Keratinocyte (primary cell): ENCODE data around the gene OPTN. TPM values are rescaled to one million over a fixed set of nuclear protein-coding genes. Genes with fewer than 3 reads are reported as not detected.

Source experiments
- DNase-seq: peaks from one replicate; pipeline ENCODE4 v3.0.0-alpha.2; 2011; ENCODE audit warnings: low read depth, missing footprints, low spot score
- FAIRE-seq: peaks from 2 replicates; lab custom pipeline; 2011; peaks lifted over from hg19 to GRCh38; lab: Jason Lieb, UNC
- H2AFZ ChIP-seq: 2 replicates; pipeline ENCODE4 v1.6.0; 2012; ENCODE audit warnings: low read length, control low read depth, inconsistent platforms; ENCODE audit not compliant: control insufficient read depth
- H3K27ac ChIP-seq: 2 replicates; pipeline ENCODE4 v1.5.1; 2011; ENCODE audit warnings: low read length; ENCODE audit not compliant: control insufficient read depth, insufficient read depth
- H3K27me3 ChIP-seq: 3 replicates; pipeline ENCODE4 v1.6.0; 2011; ENCODE audit warnings: low read length; ENCODE audit not compliant: control insufficient read depth, insufficient read depth; ENCODE audit errors: extremely low read depth
- H3K36me3 ChIP-seq, 2 experiments: 2 replicates in 1 of 2; 3 replicates in 1 of 2; pipeline ENCODE4 v1.5.1; 2011; ENCODE audit warnings: low read length in 2 of 2, mild to moderate bottlenecking in 1 of 2; ENCODE audit not compliant: control insufficient read depth in 2 of 2, insufficient read depth in 2 of 2; ENCODE audit errors: extremely low read depth in 1 of 2
- H3K4me1 ChIP-seq: 3 replicates; pipeline ENCODE4 v1.5.1; 2011; ENCODE audit warnings: low read length; ENCODE audit not compliant: control insufficient read depth, insufficient read depth; ENCODE audit errors: extremely low read depth
- H3K4me2 ChIP-seq: 3 replicates; pipeline ENCODE4 v1.6.0; 2011; ENCODE audit warnings: low read depth, low read length; ENCODE audit not compliant: control insufficient read depth, insufficient read depth; ENCODE audit errors: extremely low read depth
- H3K4me3 ChIP-seq, 3 experiments: fragments of 200-600 bp in 1 of 3; sonication (generic) in 1 of 3; 2 replicates in 2 of 3; 3 replicates in 1 of 3; pipeline ENCODE4 v1.5.1; 2011 to 2016; ENCODE audit warnings: low read length in 3 of 3, mild to moderate bottlenecking in 3 of 3, control low read depth in 2 of 3, inconsistent platforms in 1 of 3, low read depth in 1 of 3, mixed read lengths in 1 of 3, mixed run types in 1 of 3, moderate library complexity in 1 of 3; ENCODE audit not compliant: control insufficient read depth in 2 of 3, insufficient read depth in 2 of 3; ENCODE audit errors: extremely low read depth in 1 of 3
- H3K79me2 ChIP-seq: 2 replicates; pipeline ENCODE4 v1.6.0; 2012; ENCODE audit warnings: low read length; ENCODE audit not compliant: control insufficient read depth, insufficient read depth
- H3K9ac ChIP-seq: 3 replicates; pipeline ENCODE4 v1.6.0; 2011; ENCODE audit warnings: low read length; ENCODE audit not compliant: control insufficient read depth, insufficient read depth; ENCODE audit errors: extremely low read depth
- H3K9me1 ChIP-seq: 3 replicates; pipeline ENCODE4 v1.6.0; 2011; ENCODE audit warnings: low read length; ENCODE audit not compliant: control insufficient read depth, insufficient read depth; ENCODE audit errors: extremely low read depth
- H3K9me3 ChIP-seq: 2 replicates; pipeline ENCODE4 v1.5.1; 2012; ENCODE audit warnings: low read depth, low read length; ENCODE audit not compliant: control insufficient read depth
- H4K20me1 ChIP-seq: 3 replicates; pipeline ENCODE4 v1.6.0; 2011; ENCODE audit warnings: low read length; ENCODE audit not compliant: control insufficient read depth, insufficient read depth; ENCODE audit errors: extremely low read depth
- CTCF ChIP-seq, 3 experiments: IDR thresholded peaks in 1 of 3; conservative IDR thresholded peaks in 1 of 3; optimal IDR thresholded peaks in 1 of 3; 2 replicates in 2 of 3; 3 replicates in 1 of 3; pipeline versions ENCODE3 to v1.5.1; 2011; ENCODE audit warnings: low read length in 3 of 3, mild to moderate bottlenecking in 3 of 3, moderate library complexity in 2 of 3, control low read depth in 1 of 3, inconsistent platforms in 1 of 3; ENCODE audit not compliant: insufficient read depth in 2 of 3; ENCODE audit errors: extremely low read depth in 1 of 3
- EZH2 ChIP-seq: IDR thresholded peaks from one replicate; pipeline ENCODE4 v1.6.1; 2012; ENCODE audit warnings: inconsistent platforms, mild to moderate bottlenecking, low read length, moderate library complexity
- dilution Hi-C: fragments of 300-500 bp; cut with MboI; formaldehyde crosslinking; loops from one replicate; pipeline ENCODE4 v1.7.0; 2020; ENCODE audit warnings: low sequenced_read_pairs; ENCODE audit not compliant: extremely low pct_ligation_motif_present
- polyA plus RNA-seq, 5 experiments: library from polyadenylated mRNA; depleted of rRNA in 3 of 5; stranded (reverse) in 3 of 5; stranded (forward) in 1 of 5; unstranded in 1 of 5; fragments of >200 nt; gene quantifications; 1 replicate in 1 of 5; 2 replicates in 3 of 5; 3 replicates in 1 of 5; pipeline versions ENCODE4 v1.2.1 to v1.2.3, GENCODE V29; 2011 to 2012; ENCODE audit warnings: missing spikeins in 2 of 5, low read depth in 1 of 5, low replicate concordance in 1 of 5

OPTN gene
- polyA plus RNA-seq, 1 donor (not counting 4 experiments of a cell fraction or from before 2014, with no cell fraction given) = 71.9 TPM

- H3K4me3 ChIP-seq = no peak overlapping the region
- H3K4me2 ChIP-seq = no peak overlapping the region
- H3K9me1 ChIP-seq = peaks cover 2% of the 10 kb centered on the region
- peaks cover 0 to 7% of the 10 kb centered on the region in 2 experiments for H3K36me3 ChIP-seq
- peaks cover 6% of the 10 kb centered on the region for H3K79me2 ChIP-seq
- no peak overlapping the region for H2AFZ ChIP-seq
- no peak overlapping the region for H3K27ac ChIP-seq
- no peaks in the 10 kb centered on the region for H3K4me1 ChIP-seq
- no peak for FAIRE-seq
- H4K20me1 ChIP-seq = no peaks in the 10 kb centered on the region
- no peak overlapping the region for H3K9ac ChIP-seq
- no peaks in the 10 kb centered on the region for H3K9me3 ChIP-seq
- dilution Hi-C loops = no loop called here
- TF ChIP-seq EZH2 = no peak
- no peak for TF ChIP-seq CTCF (optimal IDR thresholded peaks at IDR 0.05 in 1 of 3, IDR thresholded peaks at IDR 0.05 in 1 of 3, conservative IDR thresholded peaks at IDR 0.05 in 1 of 3; ENCODE audit: extremely low read depth in 1 of 3, insufficient read depth in 2 of 3, low read length in 3 of 3)
- no peak for DNase-seq
- H3K27me3 ChIP-seq = no peaks in the 10 kb centered on the region
Measured at GRCh38 chr10:13168781-13169180, 68.8 kb downstream of the OPTN start.

GRCh38 chr10:13173616-13174015 lies 73.7 kb downstream of the OPTN start:
- H3K4me3 ChIP-seq = no peak overlapping the region
- no peak overlapping the region for H2AFZ ChIP-seq
- no peaks in the 10 kb centered on the region for H3K79me2 ChIP-seq
- H3K9me1 ChIP-seq = peaks cover 2% of the 10 kb centered on the region
- dilution Hi-C loops = no loop called here
- no peaks in the 10 kb centered on the region for H3K4me1 ChIP-seq
- no peaks in the 10 kb centered on the region for H3K9me3 ChIP-seq
- no peak overlapping the region for H3K9ac ChIP-seq
- no peak overlapping the region for H3K27ac ChIP-seq
- H4K20me1 ChIP-seq = no peaks in the 10 kb centered on the region
- peaks cover 0 to 5% of the 10 kb centered on the region in 2 experiments for H3K36me3 ChIP-seq
- no peak for FAIRE-seq
- H3K27me3 ChIP-seq = no peaks in the 10 kb centered on the region
- no peak for DNase-seq
- TF ChIP-seq CTCF (optimal IDR thresholded peaks at IDR 0.05 in 1 of 3, IDR thresholded peaks at IDR 0.05 in 1 of 3, conservative IDR thresholded peaks at IDR 0.05 in 1 of 3; ENCODE audit: extremely low read depth in 1 of 3, insufficient read depth in 2 of 3, low read length in 3 of 3) = no peak
- TF ChIP-seq EZH2 = no peak
- no peak overlapping the region for H3K4me2 ChIP-seq
